ENCODE measurements around the gene S100P. TPM values are rescaled to one million over a fixed set of nuclear protein-coding genes. Genes with fewer than 3 reads are reported as not detected.

S100P gene
- total and polyA plus RNA-seq, 4 donors: 0.42 to 3.1 (median 2.3) TPM

GRCh38 chr4:6716018-6716911 lies 22.6 kb downstream of the S100P start, which contains the start of gene BLOC1S4:
Gene BLOC1S4 (plus strand): TSS chr4:6716174. CDS start chr4:6716210, 36 bp downstream.
- Histone ChIP-seq H3K27me3 (ENCODE audit: control insufficient read depth in 4 of 4, insufficient read depth in 4 of 4, low read length in 3 of 4) (no peaks in the 10 kb centered on the region), H3K4me3 (ENCODE audit: low read depth in 1 of 3, low read length in 3 of 3) (peak within 1 kb of the TSS; percentile 76 to 94 (median 84)), H3K9ac (ENCODE audit: low read depth in 1 of 2, low read length in 2 of 2) (peak within 1 kb of the TSS; percentile 72 to 91), H3K27ac (ENCODE audit: low read depth in 1 of 2, low read length in 2 of 2) (peak within 1 kb of the TSS; percentile 82 to 93), H3K4me1 (ENCODE audit: control insufficient read depth in 4 of 4, insufficient read depth in 4 of 4, low read length in 3 of 4) (peaks cover 0 to 26% (median 15%) of the 10 kb centered on the region in 4 donors), H3K36me3 (ENCODE audit: control insufficient read depth in 4 of 4, insufficient read depth in 3 of 4, low read depth in 1 of 4, low read length in 3 of 4) (no peaks in the 10 kb centered on the region), H3K9me3 (ENCODE audit: control insufficient read depth in 4 of 4, low read length in 3 of 4) (no peaks in the 10 kb centered on the region)
- TF ChIP-seq MAX (IDR thresholded peaks at IDR 0.05): no peak
- TF ChIP-seq RAD21 (IDR thresholded peaks at IDR 0.05): peak in 1 of 2 donors; percentile 44
- TF ChIP-seq FOXA2 (IDR thresholded peaks at IDR 0.05): no peak
- TF ChIP-seq GABPA (IDR thresholded peaks at IDR 0.05 in 1 of 2, conservative IDR thresholded peaks at IDR 0.05 in 1 of 2): peak in 1 of 2 donors; percentile 87
- no peak for TF ChIP-seq CTCF (IDR thresholded peaks at IDR 0.05; ENCODE audit: low read depth, low read length, missing input control)
- no peak for TF ChIP-seq HNF4G (IDR thresholded peaks at IDR 0.05)
- no peak for TF ChIP-seq ATF3 (IDR thresholded peaks at IDR 0.05)
- TF ChIP-seq EGR1 (IDR thresholded peaks at IDR 0.05; ENCODE audit: low read depth in 2 of 2): peak in 1 of 2 donors; percentile 75
- TF ChIP-seq ZBTB33 (IDR thresholded peaks at IDR 0.05): no peak
- no peak for TF ChIP-seq NR2F2 (IDR thresholded peaks at IDR 0.05)
- no peak for TF ChIP-seq REST (IDR thresholded peaks at IDR 0.05)
- TF ChIP-seq JUND (IDR thresholded peaks at IDR 0.05): no peak
- TF ChIP-seq RXRA (IDR thresholded peaks at IDR 0.05): peak in 1 of 2 donors; percentile 18
- no peak for TF ChIP-seq YY1 (IDR thresholded peaks at IDR 0.05)
- no peak for TF ChIP-seq HNF4A (conservative IDR thresholded peaks at IDR 0.05)
- no peak for TF ChIP-seq FOXA1 (IDR thresholded peaks at IDR 0.05)
- peak; percentile 10 for TF ChIP-seq SP1 (IDR thresholded peaks at IDR 0.05)
- no peak for TF ChIP-seq TAF1 (conservative IDR thresholded peaks at IDR 0.05)
- WGBS: under 1% methylated on average over 109 of the region's 109 CpGs
- DNase-seq (ENCODE audit: low spot score): peak; percentile 89

Data from liver (tissue), 9 donors.